PC-3 (cell line): ENCODE results near the gene VIM. TPM values are rescaled to one million over a fixed set of nuclear protein-coding genes. Genes with fewer than 3 reads are reported as not detected.

Source experiments
- ATAC-seq: fragments of 200-7000 bp; cut with Tn5 transposase; 2 replicates; pipeline ENCODE4 v1.9.1; 2020; ENCODE audit warnings: mild to moderate bottlenecking, moderate library complexity
- BruUV-seq: library from RNA; stranded (reverse); fragments of 400-500 nt; replicated peaks from 2 replicates; lab custom pipeline; 2021; lab: Mats Ljungman, UMichigan
- CTCF ChIA-PET: fragments of 300-600 bp; sonication (Branson Sonifier 250); formaldehyde crosslinking; loops from one replicate; lab custom pipeline; 2022; ENCODE audit warnings: antibody characterized with exemption; lab: Charles Lee
- POLR2A ChIA-PET: fragments of 300-600 bp; sonication (Branson Sonifier 250); formaldehyde crosslinking; loops from one replicate; lab custom pipeline; 2022; ENCODE audit warnings: antibody characterized with exemption; ENCODE audit not compliant: unreplicated experiment; lab: Charles Lee
- DNase-seq: peaks from one replicate; pipeline ENCODE4 v3.0.0-alpha.2; 2015
- H2AFZ ChIP-seq: fragments of 300-600 bp; sonication (generic); 2 replicates; pipeline ENCODE4 v1.6.0; 2016; ENCODE audit warnings: antibody characterized with exemption, low read length
- H3F3A ChIP-seq: fragments of 300-600 bp; sonication (generic); one replicate; pipeline ENCODE4 v1.6.0; 2017; ENCODE audit warnings: antibody characterized with exemption, low read length, control low read depth, mild to moderate bottlenecking; ENCODE audit not compliant: unreplicated experiment
- H3K27ac ChIP-seq: fragments of 300-600 bp; sonication (generic); 2 replicates; pipeline ENCODE4 v1.5.1; 2016; ENCODE audit warnings: mild to moderate bottlenecking, low read length
- H3K27me3 ChIP-seq: fragments of 300-600 bp; sonication (generic); 2 replicates; pipeline ENCODE4 v1.6.1; 2016; ENCODE audit warnings: low read length, mixed read lengths
- H3K36me3 ChIP-seq: fragments of 300-600 bp; sonication (generic); 2 replicates; pipeline ENCODE4 v1.6.1; 2016; ENCODE audit warnings: low read depth, mixed run types, low read length, mixed read lengths
- H3K4me1 ChIP-seq: fragments of 300-600 bp; sonication (generic); 2 replicates; pipeline ENCODE4 v1.5.1; 2016; ENCODE audit warnings: low read length; ENCODE audit not compliant: insufficient read depth
- H3K4me2 ChIP-seq: fragments of 300-600 bp; sonication (generic); 2 replicates; pipeline ENCODE4 v1.6.0; 2016; ENCODE audit warnings: low read length
- H3K4me3 ChIP-seq: fragments of 300-600 bp; sonication (generic); 2 replicates; pipeline ENCODE4 v1.5.1; 2016; ENCODE audit warnings: mild to moderate bottlenecking, low read length, mixed read lengths
- H3K79me2 ChIP-seq: fragments of 300-600 bp; sonication (generic); 2 replicates; pipeline ENCODE4 v1.6.1; 2017; ENCODE audit warnings: low read length, mixed read lengths
- H3K9ac ChIP-seq: fragments of 300-600 bp; sonication (generic); 2 replicates; pipeline ENCODE4 v1.6.0; 2016; ENCODE audit warnings: mild to moderate bottlenecking, low read length
- H3K9me2 ChIP-seq: fragments of 300-600 bp; sonication (generic); replicated peaks from 2 replicates; pipeline ENCODE4 v1.6.1; 2016; ENCODE audit warnings: mixed run types, low read length, mixed read lengths
- H3K9me3 ChIP-seq: fragments of 300-600 bp; sonication (generic); 2 replicates; pipeline ENCODE4 v1.6.1; 2016; ENCODE audit warnings: low read length, mixed read lengths
- H4K20me1 ChIP-seq: fragments of 300-600 bp; sonication (generic); 2 replicates; pipeline ENCODE4 v1.6.1; 2016; ENCODE audit warnings: low read length, mixed read lengths
- CTCF ChIP-seq: fragments of 300-600 bp; sonication (generic); conservative IDR thresholded peaks from 2 replicates; pipeline ENCODE4 v1.5.1; 2017; ENCODE audit warnings: antibody characterized with exemption, low read depth, mild to moderate bottlenecking, low read length
- EZH2 ChIP-seq: fragments of 300-600 bp; sonication (generic); IDR thresholded peaks from one replicate; pipeline ENCODE4 v1.6.1; 2017; ENCODE audit warnings: antibody characterized with exemption, mild to moderate bottlenecking, low read length; ENCODE audit not compliant: unreplicated experiment
- EZH2phosphoT487 ChIP-seq: fragments of 300-600 bp; sonication (generic); IDR thresholded peaks from 2 replicates; pipeline ENCODE4 v1.6.1; 2018; ENCODE audit warnings: mild to moderate bottlenecking, antibody characterized with exemption, low read length, borderline replicate concordance
- intact Hi-C: fragments of 100-400 bp; cut with micrococcal nuclease; formaldehyde crosslinking; loops from 2 replicates; pipeline ENCODE4 v1.9.0; 2023
- total RNA-seq: library from RNA; depleted of rRNA; stranded (reverse); fragments of >200 nt; gene quantifications from 2 replicates; pipeline ENCODE4 v1.2.3, GENCODE V29; 2014

VIM gene
- total RNA-seq, 1 experiment from 2014 or later = 469 TPM

- no peak for TF ChIP-seq CTCF
- TF ChIP-seq EZH2 = no peak
- no peak for TF ChIP-seq EZH2phosphoT487
- no peak for DNase-seq
- ChIA-PET POLR2A (no interaction called here), CTCF (no interaction called here)
- Histone ChIP-seq H3K27me3 (no peaks in the 10 kb centered on the region), H4K20me1 (no peaks in the 10 kb centered on the region), H3K9ac (no peak overlapping the region), H2AFZ (no peak overlapping the region), H3K4me1 (no peaks in the 10 kb centered on the region), H3K4me3 (no peak overlapping the region), H3K36me3 (no peaks in the 10 kb centered on the region), H3K9me3 (no peaks in the 10 kb centered on the region), H3K4me2 (no peak overlapping the region), H3K27ac (no peak overlapping the region), H3K9me2 (no peaks in the 10 kb centered on the region), H3K79me2 (no peaks in the 10 kb centered on the region), H3F3A (no peaks in the 10 kb centered on the region)
- no peak for ATAC-seq
- intact Hi-C loops = loop anchor here (5.0 kb wide), 1 partner anchor 313 kb away; no protein-coding TSS in a partner anchor
- no TSS peak for BruUV-seq
These were observed 27.5 kb downstream of the VIM start for GRCh38 chr10:17255512-17255911.

GRCh38 chr10:17256051-17256450 is 28.0 kb downstream of the VIM start:
- Histone ChIP-seq H2AFZ (no peak overlapping the region), H3F3A (no peaks in the 10 kb centered on the region), H3K9ac (no peak overlapping the region), H3K36me3 (no peaks in the 10 kb centered on the region), H3K9me2 (no peaks in the 10 kb centered on the region), H3K79me2 (no peaks in the 10 kb centered on the region), H3K4me1 (no peaks in the 10 kb centered on the region), H3K4me2 (no peak overlapping the region), H4K20me1 (no peaks in the 10 kb centered on the region), H3K27me3 (no peaks in the 10 kb centered on the region), H3K9me3 (no peaks in the 10 kb centered on the region), H3K4me3 (no peak overlapping the region), H3K27ac (no peak overlapping the region)
- ChIA-PET POLR2A (no interaction called here), CTCF (no interaction called here)
- ATAC-seq (no peak), DNase-seq (no peak)
- TF ChIP-seq EZH2 = no peak
- TF ChIP-seq CTCF = no peak
- no peak for TF ChIP-seq EZH2phosphoT487
- intact Hi-C loops = loop anchor here (2.0 to 5.0 kb wide), 3 partner anchors 314 to 427 kb away; no protein-coding TSS in a partner anchor
- no TSS peak for BruUV-seq

- DNase-seq = no peak
- no peaks in the 10 kb centered on the region for H3K27me3 ChIP-seq
- intact Hi-C loops = loop anchor here (2.0 to 5.0 kb wide), 3 partner anchors 314 to 428 kb away; no protein-coding TSS in a partner anchor
- no peaks in the 10 kb centered on the region for H3K9me2 ChIP-seq
- no peaks in the 10 kb centered on the region for H3K36me3 ChIP-seq
- ChIA-PET CTCF (no interaction called here), POLR2A (interaction anchor here (0.6 kb wide), 1 partner anchor 72 kb away, joined by 14 read pairs; no protein-coding TSS in a partner anchor)
- no TSS peak for BruUV-seq
- H3K4me2 ChIP-seq = no peak overlapping the region
- H2AFZ ChIP-seq = no peak overlapping the region
- no peaks in the 10 kb centered on the region for H3K4me1 ChIP-seq
- no peak overlapping the region for H3K4me3 ChIP-seq
- ATAC-seq = no peak
- no peak for TF ChIP-seq EZH2
- TF ChIP-seq EZH2phosphoT487 = no peak
- TF ChIP-seq CTCF = no peak
- H3K9me3 ChIP-seq = no peaks in the 10 kb centered on the region
- no peak overlapping the region for H3K9ac ChIP-seq
- no peaks in the 10 kb centered on the region for H4K20me1 ChIP-seq
- no peaks in the 10 kb centered on the region for H3F3A ChIP-seq
- H3K79me2 ChIP-seq = no peaks in the 10 kb centered on the region
- H3K27ac ChIP-seq = no peak overlapping the region
These were observed 28.6 kb downstream of the VIM start for GRCh38 chr10:17256627-17257026.
